ENCODE measurements around the gene A4GNT.

DNA sequence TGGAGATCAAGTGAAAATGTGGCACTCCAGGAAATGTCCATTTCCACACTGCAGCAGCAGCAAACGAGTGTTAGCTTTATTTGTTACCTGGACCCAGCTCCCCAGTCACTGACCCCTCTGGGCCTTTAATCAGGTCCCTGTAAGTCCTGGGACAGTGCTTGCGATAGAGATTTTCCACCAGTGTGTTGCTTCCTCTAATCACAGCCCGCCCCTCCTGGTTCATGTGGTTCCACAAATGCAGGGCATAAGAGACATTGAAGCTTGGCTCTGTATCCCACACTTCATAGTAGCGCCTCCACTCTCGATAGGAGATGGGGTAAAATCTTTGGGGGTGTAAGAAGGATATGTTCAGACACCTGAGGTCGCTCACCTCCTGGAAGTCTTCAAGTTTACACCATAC, 8.0 kb downstream of the A4GNT start:
- TF ChIP-seq, protein P1, sequence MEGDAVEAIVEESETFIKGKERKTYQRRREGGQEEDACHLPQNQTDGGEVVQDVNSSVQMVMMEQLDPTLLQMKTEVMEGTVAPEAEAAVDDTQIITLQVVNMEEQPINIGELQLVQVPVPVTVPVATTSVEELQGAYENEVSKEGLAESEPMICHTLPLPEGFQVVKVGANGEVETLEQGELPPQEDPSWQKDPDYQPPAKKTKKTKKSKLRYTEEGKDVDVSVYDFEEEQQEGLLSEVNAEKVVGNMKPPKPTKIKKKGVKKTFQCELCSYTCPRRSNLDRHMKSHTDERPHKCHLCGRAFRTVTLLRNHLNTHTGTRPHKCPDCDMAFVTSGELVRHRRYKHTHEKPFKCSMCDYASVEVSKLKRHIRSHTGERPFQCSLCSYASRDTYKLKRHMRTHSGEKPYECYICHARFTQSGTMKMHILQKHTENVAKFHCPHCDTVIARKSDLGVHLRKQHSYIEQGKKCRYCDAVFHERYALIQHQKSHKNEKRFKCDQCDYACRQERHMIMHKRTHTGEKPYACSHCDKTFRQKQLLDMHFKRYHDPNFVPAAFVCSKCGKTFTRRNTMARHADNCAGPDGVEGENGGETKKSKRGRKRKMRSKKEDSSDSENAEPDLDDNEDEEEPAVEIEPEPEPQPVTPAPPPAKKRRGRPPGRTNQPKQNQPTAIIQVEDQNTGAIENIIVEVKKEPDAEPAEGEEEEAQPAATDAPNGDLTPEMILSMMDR (conservative IDR thresholded peaks at IDR 0.05 in 1 of 2, IDR thresholded peaks at IDR 0.05 in 1 of 2; ENCODE audit: low read depth in 1 of 2, low read length in 2 of 2) = no peak
- TF ChIP-seq EZH2 (IDR thresholded peaks at IDR 0.05; ENCODE audit: low read length, missing control alignments) = no peak
